SK-N-SH (cell line): ENCODE measurements around the gene FGD3. TPM values are rescaled to one million over a fixed set of nuclear protein-coding genes. Genes with fewer than 3 reads are reported as not detected.

Experiments
- CTCF ChIA-PET: fragments of 300-600, 350-600 bp; formaldehyde crosslinking; extraction: SDS; loops from one replicate; lab custom pipeline; 2021; lab: Yijun Ruan, JAX
- POLR2A ChIA-PET: fragments of 350-600 bp; sonication (Branson Sonifier 250); formaldehyde crosslinking; extraction: SDS; loops from one replicate; lab custom pipeline; 2020; ENCODE audit warnings: antibody characterized with exemption, inconsistent platforms; lab: Yijun Ruan, JAX
- DNase-seq: peaks from one replicate; pipeline ENCODE4 v3.0.0; 2012
- H2AFZ ChIP-seq: fragments of 200-600 bp; sonication (generic); 2 replicates; pipeline ENCODE4 v1.8.1; 2016; ENCODE audit warnings: antibody characterized with exemption, mild to moderate bottlenecking, low read depth
- H3F3A ChIP-seq: fragments of 200-600 bp; sonication (generic); replicated peaks from 2 replicates; pipeline ENCODE3; 2016; ENCODE audit warnings: antibody characterized with exemption, mild to moderate bottlenecking; ENCODE audit not compliant: insufficient read depth
- H3K27ac ChIP-seq, 2 experiments: fragments of 200-500 bp in 1 of 2; fragments of 200-600 bp in 1 of 2; sonication (Bioruptor generic) in 1 of 2; sonication (generic), shearing (Covaris generic) in 1 of 2; 2 replicates each; pipeline versions ENCODE4 v1.5.1 to v1.6.1; 2014 to 2016; ENCODE audit warnings: low read depth in 2 of 2, inconsistent platforms in 1 of 2, low read length in 1 of 2, mild to moderate bottlenecking in 1 of 2, mixed read lengths in 1 of 2
- H3K27me3 ChIP-seq: fragments of 200-600 bp; sonication (generic), shearing (Covaris generic); 2 replicates; pipeline ENCODE4 v1.6.1; 2016; ENCODE audit warnings: mixed run types; ENCODE audit not compliant: insufficient read depth
- H3K36me3 ChIP-seq, 2 experiments: fragments of 200-500 bp in 1 of 2; fragments of 200-600 bp in 1 of 2; sonication (Bioruptor generic) in 1 of 2; sonication (generic) in 1 of 2; replicated peaks in 1 of 2; 2 replicates each; pipeline versions ENCODE3 to v1.5.1; 2014 to 2016; ENCODE audit warnings: low read length in 1 of 2, mild to moderate bottlenecking in 1 of 2; ENCODE audit not compliant: insufficient read depth in 2 of 2, control insufficient read depth in 1 of 2
- H3K4me1 ChIP-seq, 2 experiments: fragments of 200-500 bp in 1 of 2; fragments of 200-600 bp in 1 of 2; sonication (Bioruptor generic) in 1 of 2; sonication (generic), shearing (Covaris generic) in 1 of 2; 2 replicates each; pipeline versions ENCODE4 v1.5.1 to v1.6.1; 2014 to 2016; ENCODE audit warnings: low read depth in 1 of 2, low read length in 1 of 2, mixed run types in 1 of 2; ENCODE audit not compliant: insufficient read depth in 2 of 2, control insufficient read depth in 1 of 2
- H3K4me2 ChIP-seq: fragments of 200-600 bp; sonication (generic), shearing (Covaris generic); 2 replicates; pipeline ENCODE4 v1.6.1; 2017; ENCODE audit warnings: mixed run types
- H3K4me3 ChIP-seq, 2 experiments: fragments of 200-500 bp in 1 of 2; fragments of 200-600 bp in 1 of 2; sonication (Bioruptor generic) in 1 of 2; sonication (generic), shearing (Covaris generic) in 1 of 2; 2 replicates each; pipeline versions ENCODE4 v1.5.1 to v1.8.1; 2014 to 2016; ENCODE audit warnings: low read depth in 2 of 2, inconsistent platforms in 1 of 2, low read length in 1 of 2, mild to moderate bottlenecking in 1 of 2, mixed read lengths in 1 of 2, moderate library complexity in 1 of 2
- H3K79me2 ChIP-seq: fragments of 200-600 bp; sonication (generic); 2 replicates; pipeline ENCODE4 v1.8.1; 2017; ENCODE audit warnings: mild to moderate bottlenecking; ENCODE audit not compliant: insufficient read depth
- H3K9ac ChIP-seq: fragments of 200-600 bp; sonication (generic); 2 replicates; pipeline ENCODE4 v1.6.1; 2017; ENCODE audit warnings: mixed run types
- H3K9me2 ChIP-seq: fragments of 200-600 bp; sonication (generic); 2 replicates; pipeline ENCODE4 v1.6.1; 2017; ENCODE audit warnings: mixed run types
- H3K9me3 ChIP-seq: fragments of 200-600 bp; sonication (generic); 2 replicates; pipeline ENCODE4 v1.6.1; 2017; ENCODE audit warnings: mixed run types, mild to moderate bottlenecking, moderate library complexity
- H4K20me1 ChIP-seq: fragments of 200-600 bp; sonication (generic); 2 replicates; pipeline ENCODE4 v1.6.1; 2017; ENCODE audit warnings: mild to moderate bottlenecking, mixed run types; ENCODE audit not compliant: insufficient read depth
- CHD2 ChIP-seq: fragments of 150-350 bp; IDR thresholded peaks from 2 replicates; pipeline ENCODE4 v1.6.1; 2018; ENCODE audit warnings: low read length; ENCODE audit not compliant: partially characterized antibody
- ELF1 ChIP-seq: IDR thresholded peaks from 2 replicates; pipeline ENCODE4 v1.4.0; 2012
- FOXM1 ChIP-seq: IDR thresholded peaks from 2 replicates; pipeline ENCODE4 v1.4.0; 2012; ENCODE audit warnings: low read depth, mild to moderate bottlenecking
- GABPA ChIP-seq: IDR thresholded peaks from 2 replicates; pipeline ENCODE4 v1.4.0; 2012; ENCODE audit warnings: low read depth, mild to moderate bottlenecking
- MEF2A ChIP-seq: IDR thresholded peaks from 2 replicates; pipeline ENCODE4 v1.4.0; 2012; ENCODE audit warnings: low read depth, borderline replicate concordance
- MXI1 ChIP-seq: IDR thresholded peaks from 2 replicates; pipeline ENCODE4 v1.6.1; 2012; ENCODE audit warnings: mild to moderate bottlenecking, low read depth, low read length, improper control_type of control experiment
- NFIC ChIP-seq: IDR thresholded peaks from 2 replicates; pipeline ENCODE4 v1.4.0; 2012; ENCODE audit warnings: borderline replicate concordance
- POLR2AphosphoS5 ChIP-seq: IDR thresholded peaks from 2 replicates; pipeline ENCODE4 v1.6.1; 2012; ENCODE audit warnings: low read depth, low read length
- RAD21 ChIP-seq: IDR thresholded peaks from 2 replicates; pipeline ENCODE4 v1.6.1; 2012; ENCODE audit warnings: mild to moderate bottlenecking, low read length
- RFX5 ChIP-seq: IDR thresholded peaks from 2 replicates; pipeline ENCODE4 v1.6.1; 2012; ENCODE audit warnings: mild to moderate bottlenecking, improper control_type of control experiment, low read length
- SIN3A ChIP-seq: IDR thresholded peaks from 2 replicates; pipeline ENCODE4 v1.6.1; 2012; ENCODE audit warnings: low read depth, mild to moderate bottlenecking, low read length, moderate library complexity, borderline replicate concordance
- SMC3 ChIP-seq: IDR thresholded peaks from 2 replicates; pipeline ENCODE4 v1.6.1; 2012; ENCODE audit warnings: low read depth, low read length, improper control_type of control experiment
- TAF1 ChIP-seq: IDR thresholded peaks from 2 replicates; pipeline ENCODE4 v1.6.1; 2012; ENCODE audit warnings: low read depth, mild to moderate bottlenecking, low read length, moderate library complexity, borderline replicate concordance
- WGBS: methylation state at CpG from one replicate; pipeline ENCODE4 v1.1.6; 2017; ENCODE audit warnings: low lambda C conversion rate; 5-methylcytosine and 5-hydroxymethylcytosine counted together
- polyA plus RNA-seq, 3 experiments: library from polyadenylated mRNA; depleted of rRNA; stranded (reverse); fragments of >200 nt; gene quantifications; 2 replicates each; pipeline ENCODE4 v1.2.3, GENCODE V29; 2012
- TF ChIP-seq, protein P1 (sequence below): IDR thresholded peaks from 2 replicates; pipeline ENCODE4 v1.4.0; 2012; ENCODE audit warnings: low read depth, borderline replicate concordance
- TF ChIP-seq, protein P2 (sequence below): fragments of 150-350 bp; IDR thresholded peaks from 2 replicates; pipeline ENCODE4 v1.6.1; 2017; ENCODE audit warnings: antibody characterized with exemption, low read length, low read depth, borderline replicate concordance

The FGD3 gene
- polyA plus RNA-seq, 1 of the 3 experiments (the other 2 are of a cell fraction), result not detected

- Histone ChIP-seq H3K4me2 (no peak overlapping the region), H3K9me2 (no peaks in the 10 kb centered on the region), H3K27me3 (no peaks in the 10 kb centered on the region), H3K36me3 (no peaks in the 10 kb centered on the region), H3F3A (no peaks in the 10 kb centered on the region), H3K79me2 (no peaks in the 10 kb centered on the region), H2AFZ (no peak overlapping the region), H4K20me1 (no peaks in the 10 kb centered on the region), H3K4me1 (peaks cover 0 to 19% of the 10 kb centered on the region in 2 experiments; a peak in 1 of 4 replicates), H3K4me3 (no peak overlapping the region), H3K9me3 (no peaks in the 10 kb centered on the region), H3K9ac (no peak overlapping the region), H3K27ac (no peak overlapping the region; a peak in 1 of 4 replicates)
- ChIA-PET CTCF (interaction anchor here (1.1 to 1.3 kb wide), 3 partner anchors 22 to 84 kb away, joined by 4 to 8 read pairs (median 4); no protein-coding TSS in a partner anchor), POLR2A (no interaction called here)
- DNase-seq, result no peak
- 60% methylated on average over 3 of the region's 11 CpGs for WGBS
- TF ChIP-seq FOXM1, result no peak
Observed at GRCh38 chr9:93024986-93025630, 77.8 kb downstream of the FGD3 start.

DNA sequence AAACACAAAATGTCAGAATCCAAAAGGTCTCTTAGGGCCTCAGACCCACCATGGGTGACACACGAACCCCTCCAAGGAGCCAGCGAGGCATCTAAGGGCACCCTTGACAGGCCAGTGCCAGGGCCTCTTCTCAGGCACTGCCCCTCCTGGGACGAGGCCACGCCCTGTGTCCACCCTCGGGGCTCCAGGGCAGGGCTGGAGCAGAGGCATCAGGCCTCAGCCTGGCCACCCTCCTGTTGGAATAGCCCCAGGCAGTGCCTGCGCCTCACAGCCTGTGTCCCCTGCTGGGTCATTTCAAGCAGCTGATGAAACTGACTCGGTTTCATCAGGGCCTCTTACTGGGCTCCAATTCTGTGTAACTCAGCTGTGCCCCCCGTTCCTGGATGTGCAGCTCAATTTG lies 78.4 kb downstream of the FGD3 start:
- Histone ChIP-seq H2AFZ (no peak overlapping the region), H3K4me3 (no peak overlapping the region), H3K4me1 (peaks cover 0 to 17% of the 10 kb centered on the region in 2 experiments; a peak in 1 of 4 replicates), H3K9me3 (no peaks in the 10 kb centered on the region), H3K36me3 (no peaks in the 10 kb centered on the region), H3K4me2 (no peak overlapping the region), H4K20me1 (no peaks in the 10 kb centered on the region), H3F3A (no peaks in the 10 kb centered on the region), H3K9me2 (no peaks in the 10 kb centered on the region), H3K79me2 (no peaks in the 10 kb centered on the region), H3K27ac (no peak overlapping the region), H3K9ac (no peak overlapping the region), H3K27me3 (no peaks in the 10 kb centered on the region)
- ChIA-PET POLR2A (no interaction called here), CTCF (interaction anchor here (1.1 to 1.4 kb wide), 4 partner anchors 22 to 83 kb away, joined by 4 to 8 read pairs (median 5); no protein-coding TSS in a partner anchor)
- 85% methylated on average over 2 of the region's 8 CpGs for WGBS
- TF ChIP-seq RAD21, result no peak
- no peak for DNase-seq

DNA sequence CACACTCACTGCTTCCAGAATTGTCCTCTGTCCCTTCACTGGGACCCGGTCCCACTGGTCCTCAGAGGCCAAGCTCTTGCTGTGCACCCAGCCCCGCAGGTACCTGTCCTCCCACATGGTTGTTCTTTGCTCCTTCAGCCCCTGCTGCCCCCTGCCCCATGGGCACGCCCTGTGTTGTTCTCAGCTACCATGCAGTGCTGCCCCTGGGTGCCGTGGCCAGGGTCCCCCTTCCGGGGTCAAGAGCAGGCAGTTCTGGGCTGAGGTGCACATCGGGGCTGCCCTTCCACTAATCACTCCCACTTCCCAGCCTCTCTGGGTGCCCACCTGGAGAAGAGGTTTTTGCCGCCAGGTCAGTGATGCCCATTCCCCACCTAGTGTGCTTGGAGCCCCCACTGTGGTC lies 79.3 kb downstream of the FGD3 start:
- POLR2A ChIA-PET, result no interaction called here
- CTCF ChIA-PET, result interaction anchor here (1.1 to 1.4 kb wide), 2 partner anchors 23 to 54 kb away, joined by 4 to 6 read pairs; no protein-coding TSS in a partner anchor

More for the DNA sequence above, 79.3 kb downstream of the FGD3 start:
- Histone ChIP-seq H3K4me3 (no peak overlapping the region), H3K9me3 (no peaks in the 10 kb centered on the region), H3K9me2 (no peaks in the 10 kb centered on the region), H3K79me2 (no peaks in the 10 kb centered on the region), H3K27ac (no peak overlapping the region), H3F3A (no peaks in the 10 kb centered on the region), H3K4me2 (no peak overlapping the region), H4K20me1 (no peaks in the 10 kb centered on the region), H3K4me1 (peaks cover 0 to 14% of the 10 kb centered on the region in 2 experiments; a peak in 1 of 4 replicates), H3K27me3 (no peaks in the 10 kb centered on the region), H3K36me3 (no peaks in the 10 kb centered on the region), H2AFZ (no peak overlapping the region), H3K9ac (no peak overlapping the region)
- TF ChIP-seq RAD21, result no peak
- no peak for TF ChIP-seq NFIC
- TF ChIP-seq, protein P1, sequence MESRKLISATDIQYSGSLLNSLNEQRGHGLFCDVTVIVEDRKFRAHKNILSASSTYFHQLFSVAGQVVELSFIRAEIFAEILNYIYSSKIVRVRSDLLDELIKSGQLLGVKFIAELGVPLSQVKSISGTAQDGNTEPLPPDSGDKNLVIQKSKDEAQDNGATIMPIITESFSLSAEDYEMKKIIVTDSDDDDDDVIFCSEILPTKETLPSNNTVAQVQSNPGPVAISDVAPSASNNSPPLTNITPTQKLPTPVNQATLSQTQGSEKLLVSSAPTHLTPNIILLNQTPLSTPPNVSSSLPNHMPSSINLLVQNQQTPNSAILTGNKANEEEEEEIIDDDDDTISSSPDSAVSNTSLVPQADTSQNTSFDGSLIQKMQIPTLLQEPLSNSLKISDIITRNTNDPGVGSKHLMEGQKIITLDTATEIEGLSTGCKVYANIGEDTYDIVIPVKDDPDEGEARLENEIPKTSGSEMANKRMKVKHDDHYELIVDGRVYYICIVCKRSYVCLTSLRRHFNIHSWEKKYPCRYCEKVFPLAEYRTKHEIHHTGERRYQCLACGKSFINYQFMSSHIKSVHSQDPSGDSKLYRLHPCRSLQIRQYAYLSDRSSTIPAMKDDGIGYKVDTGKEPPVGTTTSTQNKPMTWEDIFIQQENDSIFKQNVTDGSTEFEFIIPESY, result no peak
- no peak for TF ChIP-seq CHD2
- TF ChIP-seq SIN3A, result no peak
- TF ChIP-seq SMC3, result no peak
- TF ChIP-seq POLR2AphosphoS5, result no peak
- TF ChIP-seq TAF1, result no peak
- TF ChIP-seq FOXM1, result no peak
- TF ChIP-seq MXI1, result no peak
- no peak for TF ChIP-seq MEF2A
- no peak for TF ChIP-seq GABPA
- TF ChIP-seq ELF1, result no peak
- no peak for TF ChIP-seq RFX5
- TF ChIP-seq, protein P2, sequence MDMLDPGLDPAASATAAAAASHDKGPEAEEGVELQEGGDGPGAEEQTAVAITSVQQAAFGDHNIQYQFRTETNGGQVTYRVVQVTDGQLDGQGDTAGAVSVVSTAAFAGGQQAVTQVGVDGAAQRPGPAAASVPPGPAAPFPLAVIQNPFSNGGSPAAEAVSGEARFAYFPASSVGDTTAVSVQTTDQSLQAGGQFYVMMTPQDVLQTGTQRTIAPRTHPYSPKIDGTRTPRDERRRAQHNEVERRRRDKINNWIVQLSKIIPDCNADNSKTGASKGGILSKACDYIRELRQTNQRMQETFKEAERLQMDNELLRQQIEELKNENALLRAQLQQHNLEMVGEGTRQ, result no peak
- WGBS, result 69% methylated on average over 3 of the region's 7 CpGs
- no peak for DNase-seq
